D721Med (cell line): ENCODE measurements around the gene WFDC2.

Experiments
- DNase-seq: peaks from one replicate; pipeline ENCODE4 v3.0.0; 2011; ENCODE audit warnings: low spot score; ENCODE audit not compliant: insufficient read length
- FAIRE-seq: peaks from 2 replicates; lab custom pipeline; 2011; peaks lifted over from hg19 to GRCh38; lab: Jason Lieb, UNC
- TF ChIP-seq, protein P1 (sequence below): IDR thresholded peaks from 2 replicates; pipeline ENCODE4 v1.5.1; 2012; ENCODE audit warnings: mild to moderate bottlenecking, control low read depth; ENCODE audit not compliant: insufficient read depth; ENCODE audit errors: missing control alignments

Gene WFDC2

DNA sequence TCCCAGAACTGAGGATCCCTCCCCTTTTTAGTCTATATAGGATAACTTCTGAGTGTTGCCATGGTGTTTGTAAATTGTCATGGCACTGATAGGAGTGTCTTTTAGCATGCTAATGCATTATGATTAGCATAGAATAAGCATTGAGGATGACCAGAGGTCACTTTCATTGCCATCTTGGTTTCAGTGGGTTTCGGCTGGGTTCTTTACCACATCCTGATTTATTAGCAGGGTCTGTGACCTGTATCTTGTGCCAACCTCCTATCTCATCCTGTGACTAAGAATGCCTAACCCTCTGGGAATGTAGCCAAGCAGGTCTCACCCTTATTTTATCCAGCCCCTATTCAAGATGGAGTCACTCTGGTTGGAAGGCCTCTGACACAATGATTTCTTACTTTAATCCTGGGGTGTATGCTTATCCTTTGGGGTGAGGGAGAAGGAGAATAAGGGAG lies 19.6 kb downstream of the WFDC2 start:
- DNase-seq (no peak), FAIRE-seq (no peak)
- TF ChIP-seq, protein P1, sequence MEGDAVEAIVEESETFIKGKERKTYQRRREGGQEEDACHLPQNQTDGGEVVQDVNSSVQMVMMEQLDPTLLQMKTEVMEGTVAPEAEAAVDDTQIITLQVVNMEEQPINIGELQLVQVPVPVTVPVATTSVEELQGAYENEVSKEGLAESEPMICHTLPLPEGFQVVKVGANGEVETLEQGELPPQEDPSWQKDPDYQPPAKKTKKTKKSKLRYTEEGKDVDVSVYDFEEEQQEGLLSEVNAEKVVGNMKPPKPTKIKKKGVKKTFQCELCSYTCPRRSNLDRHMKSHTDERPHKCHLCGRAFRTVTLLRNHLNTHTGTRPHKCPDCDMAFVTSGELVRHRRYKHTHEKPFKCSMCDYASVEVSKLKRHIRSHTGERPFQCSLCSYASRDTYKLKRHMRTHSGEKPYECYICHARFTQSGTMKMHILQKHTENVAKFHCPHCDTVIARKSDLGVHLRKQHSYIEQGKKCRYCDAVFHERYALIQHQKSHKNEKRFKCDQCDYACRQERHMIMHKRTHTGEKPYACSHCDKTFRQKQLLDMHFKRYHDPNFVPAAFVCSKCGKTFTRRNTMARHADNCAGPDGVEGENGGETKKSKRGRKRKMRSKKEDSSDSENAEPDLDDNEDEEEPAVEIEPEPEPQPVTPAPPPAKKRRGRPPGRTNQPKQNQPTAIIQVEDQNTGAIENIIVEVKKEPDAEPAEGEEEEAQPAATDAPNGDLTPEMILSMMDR, result no peak

DNA sequence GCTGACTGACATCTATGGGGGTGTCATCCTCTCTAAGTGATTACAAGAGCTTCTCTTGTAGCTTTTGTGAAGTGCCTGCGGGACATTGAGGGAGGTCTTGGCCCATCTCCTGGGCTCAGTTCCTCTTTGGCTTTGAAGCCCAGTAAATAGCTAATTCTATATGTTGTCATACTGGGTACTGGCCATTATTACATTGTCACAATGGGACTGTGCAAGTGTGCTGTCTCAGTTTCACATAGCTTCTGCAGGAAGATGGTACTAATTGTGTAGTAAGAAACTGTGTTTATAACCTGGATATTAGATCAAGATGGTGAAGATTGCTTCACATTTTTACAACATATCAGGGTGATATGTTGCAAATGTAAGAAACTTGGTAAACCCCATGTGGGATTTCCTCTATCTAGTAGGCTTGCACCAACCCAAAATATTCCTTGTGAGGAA lies 26.0 kb downstream of the WFDC2 start:
- DNase-seq (no peak), FAIRE-seq (no peak)
- TF ChIP-seq, protein P1, result no peak

DNA sequence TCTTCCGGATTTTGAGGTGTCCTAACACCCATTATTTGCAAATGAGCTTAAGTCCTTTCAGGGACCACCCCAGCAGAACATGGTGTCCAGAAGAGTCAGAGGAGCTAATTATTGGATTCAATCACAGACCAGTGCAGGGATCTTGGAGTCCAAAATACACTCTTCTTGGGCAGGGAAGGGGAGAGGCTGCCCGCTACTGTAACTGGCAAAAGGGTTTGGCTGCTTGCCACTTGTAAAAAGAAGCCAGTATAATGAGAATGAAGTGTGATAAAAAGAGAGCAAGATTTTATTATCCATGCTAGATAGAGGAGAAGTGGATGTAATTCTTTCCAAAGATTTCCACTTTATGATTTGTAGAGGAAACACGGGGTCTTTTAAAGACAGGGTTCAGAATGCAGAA lies 26.6 kb downstream of the WFDC2 start:
- TF ChIP-seq, protein P1, result no peak
- DNase-seq, result no peak
- FAIRE-seq, result no peak

DNA sequence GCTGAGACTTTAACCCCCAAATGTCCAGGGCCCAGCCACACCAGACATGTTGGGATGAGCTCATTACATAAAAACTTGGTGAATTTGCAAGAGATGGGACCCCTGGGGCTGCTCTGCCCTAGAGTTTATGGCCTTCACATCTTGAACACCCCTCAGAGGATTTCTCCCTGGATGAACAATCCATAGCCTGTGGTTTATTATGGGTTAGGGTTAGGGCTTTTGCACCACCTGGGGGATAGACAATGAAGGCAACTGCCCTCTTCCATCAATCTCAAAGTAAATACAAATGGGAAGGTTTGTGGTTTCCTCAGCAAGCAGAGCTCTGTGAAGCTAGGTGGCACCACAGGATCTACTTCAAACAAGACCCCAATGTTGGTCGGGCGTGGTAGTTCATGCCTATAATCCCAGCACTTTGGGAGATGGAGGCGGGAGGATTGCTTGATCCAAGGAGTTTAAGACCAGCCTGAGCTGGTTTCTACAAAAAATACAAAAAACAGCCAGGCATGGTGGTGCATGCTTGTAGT lies 28.5 kb downstream of the WFDC2 start:
- no peak for FAIRE-seq
- no peak for DNase-seq
- TF ChIP-seq, protein P1, result no peak

DNA sequence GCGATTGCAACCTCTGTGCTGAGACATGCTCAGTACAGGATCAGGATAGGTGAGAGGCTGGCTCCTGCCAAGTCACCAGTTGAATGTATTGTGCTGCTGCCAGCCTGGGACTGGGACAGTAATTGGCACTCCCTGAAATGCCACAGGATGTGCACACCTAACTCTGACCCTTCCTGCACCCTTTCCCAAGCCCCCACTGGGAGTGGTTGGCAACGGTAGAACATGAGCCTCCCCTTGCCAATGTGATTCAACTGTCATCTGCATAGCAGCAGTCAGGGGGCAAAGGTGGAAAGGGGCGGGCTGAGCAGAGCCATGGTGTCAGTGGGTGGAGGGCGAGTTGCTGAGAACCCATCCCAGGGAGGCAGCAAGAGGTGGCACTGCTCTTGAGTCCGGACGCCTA lies 30.5 kb downstream of the WFDC2 start:
- TF ChIP-seq, protein P1, result no peak
- DNase-seq, result no peak
- no peak for FAIRE-seq

DNA sequence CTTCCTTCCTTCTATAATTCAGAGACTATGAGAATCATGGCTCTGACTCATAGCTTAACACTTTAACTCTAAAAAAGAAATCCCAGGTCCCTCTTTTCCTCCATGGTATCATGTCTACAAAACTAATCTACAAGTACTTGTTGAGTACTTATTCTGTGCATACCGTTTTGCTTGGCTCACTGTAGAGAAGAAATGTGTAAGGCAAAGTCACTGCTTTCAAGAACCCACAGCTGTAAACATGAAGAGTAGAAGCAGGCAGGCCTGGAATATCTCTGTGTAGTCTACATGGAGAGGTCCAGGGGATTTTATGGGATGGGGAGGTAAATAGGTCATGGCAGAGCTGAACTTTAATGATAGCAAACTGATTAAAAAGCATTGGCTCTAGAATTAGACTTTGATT lies 32.0 kb downstream of the WFDC2 start:
- TF ChIP-seq, protein P1, result no peak
- DNase-seq (no peak), FAIRE-seq (no peak)

DNA sequence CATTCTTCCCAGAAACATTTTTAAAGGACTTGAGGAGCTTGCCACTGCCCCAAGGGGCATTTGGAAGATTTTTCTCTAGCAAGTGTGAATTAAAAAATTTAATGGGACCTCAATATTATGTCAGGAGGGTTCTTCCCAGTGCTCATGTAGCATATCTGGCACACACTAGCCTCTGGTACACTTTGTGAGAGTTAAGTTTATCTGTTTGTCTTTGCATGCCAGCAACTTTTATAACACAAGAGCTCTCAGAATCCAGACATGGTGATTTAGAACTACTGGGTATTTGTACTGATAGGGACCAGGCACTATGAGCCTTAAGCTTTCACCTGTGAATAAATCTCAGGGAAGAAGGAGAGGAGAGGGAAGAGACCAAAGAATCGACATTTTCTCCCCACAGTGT lies 33.0 kb downstream of the WFDC2 start:
- FAIRE-seq, result no peak
- DNase-seq, result no peak
- TF ChIP-seq, protein P1, result no peak
